ENCODE measurements around the gene CALML6. TPM values are rescaled to one million over a fixed set of nuclear protein-coding genes. Genes with fewer than 3 reads are reported as not detected.

CALML6 gene
- total RNA-seq, 3 donors from 2014 or later: 0.33 to 1.2 TPM; not detected in 1

GRCh38 chr1:1922956-1923833, 8.1 kb downstream of the CALML6 start:
- TF ChIP-seq CTCF (IDR thresholded peaks at IDR 0.05): no peak
- TF ChIP-seq POLR2A (IDR thresholded peaks at IDR 0.05): no peak
- H3K4me3 ChIP-seq: no peak overlapping the region
- H3K4me1 ChIP-seq: peaks cover 5 to 6% of the 10 kb centered on the region in 2 donors
- H3K9me3 ChIP-seq: no peaks in the 10 kb centered on the region
- DNase-seq (ENCODE audit: low spot score in 2 of 2): no peak
- no peaks in the 10 kb centered on the region for H3K27me3 ChIP-seq
- H3K36me3 ChIP-seq: no peaks in the 10 kb centered on the region
- intact Hi-C loops (cut with DNase I; ENCODE audit: low total_unique reads): no loop called here
- no peak overlapping the region for H3K27ac ChIP-seq

- intact Hi-C loops (cut with DNase I; ENCODE audit: low total_unique reads): no loop called here
- Histone ChIP-seq H3K4me3 (no peak overlapping the region), H3K9me3 (no peaks in the 10 kb centered on the region), H3K36me3 (no peaks in the 10 kb centered on the region), H3K27ac (no peak overlapping the region), H3K4me1 (no peaks in the 10 kb centered on the region), H3K27me3 (no peaks in the 10 kb centered on the region)
- no peak for TF ChIP-seq CTCF (IDR thresholded peaks at IDR 0.05)
- TF ChIP-seq POLR2A (IDR thresholded peaks at IDR 0.05): no peak
- no peak for TF ChIP-seq POLR2AphosphoS5 (IDR thresholded peaks at IDR 0.05)
- DNase-seq (ENCODE audit: low spot score in 2 of 2): no peak
Measured at GRCh38 chr1:1924386-1924785, 9.3 kb downstream of the CALML6 start.

- H3K9me3 ChIP-seq: no peaks in the 10 kb centered on the region
- H3K4me1 ChIP-seq: no peaks in the 10 kb centered on the region
- H3K27ac ChIP-seq: no peak overlapping the region
- intact Hi-C loops (cut with DNase I; ENCODE audit: low total_unique reads): no loop called here
- no peak for DNase-seq (ENCODE audit: low spot score in 2 of 2)
- H3K4me3 ChIP-seq: no peak overlapping the region
- no peaks in the 10 kb centered on the region for H3K27me3 ChIP-seq
- TF ChIP-seq POLR2A (IDR thresholded peaks at IDR 0.05): no peak
- TF ChIP-seq CTCF (IDR thresholded peaks at IDR 0.05): no peak
- no peak for TF ChIP-seq POLR2AphosphoS5 (IDR thresholded peaks at IDR 0.05)
- no peaks in the 10 kb centered on the region for H3K36me3 ChIP-seq
Measured at GRCh38 chr1:1924849-1925248, 9.8 kb downstream of the CALML6 start.

- Histone ChIP-seq H3K9me3 (no peaks in the 10 kb centered on the region), H3K27me3 (no peaks in the 10 kb centered on the region), H3K4me1 (no peaks in the 10 kb centered on the region), H3K4me3 (no peak overlapping the region), H3K36me3 (no peaks in the 10 kb centered on the region), H3K27ac (no peak overlapping the region)
- TF ChIP-seq CTCF (IDR thresholded peaks at IDR 0.05): no peak
- no peak for TF ChIP-seq POLR2A (IDR thresholded peaks at IDR 0.05)
- no peak for TF ChIP-seq POLR2AphosphoS5 (IDR thresholded peaks at IDR 0.05)
- intact Hi-C loops (cut with DNase I; ENCODE audit: low total_unique reads): no loop called here
- no peak for DNase-seq (ENCODE audit: low spot score in 2 of 2)
Measured at GRCh38 chr1:1925437-1926345, 10.6 kb downstream of the CALML6 start.

Measured in breast epithelium (tissue), 4 donors.